H1 (cell line): ENCODE results near the gene SNX25. TPM values are rescaled to one million over a fixed set of nuclear protein-coding genes. Genes with fewer than 3 reads are reported as not detected.

Experiments
- BACH1 ChIP-seq: IDR thresholded peaks from 2 replicates; pipeline ENCODE4 v1.6.1; 2012; ENCODE audit warnings: low read length, improper control_type of control experiment
- JUND ChIP-seq: IDR thresholded peaks from 2 replicates; pipeline ENCODE4 v1.6.1; 2011; ENCODE audit warnings: mild to moderate bottlenecking, improper control_type of control experiment, low read length
- polyA plus RNA-seq, 7 experiments: library from polyadenylated mRNA; depleted of rRNA in 3 of 7; stranded (reverse) in 5 of 7; unstranded in 2 of 7; fragments of >200 nt in 5 of 7; fragments of 200-250 nt in 2 of 7; gene quantifications; 1 replicate in 5 of 7; 2 replicates in 1 of 7; 4 replicates in 1 of 7; pipeline versions ENCODE4 v1.2.1 to v1.2.3, GENCODE V29; 2011 to 2013; ENCODE audit warnings: missing spikeins in 2 of 7, mixed read lengths in 2 of 7
- total RNA-seq: library from RNA; stranded (reverse); fragmentation: NEBNext Ultra II Directional; extraction: Animal tissue kit (Norgen Biotek cat#: 25700); gene quantifications from 2 replicates; pipeline ENCODE4 v1.2.1, GENCODE V29; 2021

SNX25 gene
- total and polyA plus RNA-seq, 2 of the 8 experiments (the other 6 are each of a cell fraction or from before 2014, with no cell fraction given): 5.4 to 19.9 TPM

DNA sequence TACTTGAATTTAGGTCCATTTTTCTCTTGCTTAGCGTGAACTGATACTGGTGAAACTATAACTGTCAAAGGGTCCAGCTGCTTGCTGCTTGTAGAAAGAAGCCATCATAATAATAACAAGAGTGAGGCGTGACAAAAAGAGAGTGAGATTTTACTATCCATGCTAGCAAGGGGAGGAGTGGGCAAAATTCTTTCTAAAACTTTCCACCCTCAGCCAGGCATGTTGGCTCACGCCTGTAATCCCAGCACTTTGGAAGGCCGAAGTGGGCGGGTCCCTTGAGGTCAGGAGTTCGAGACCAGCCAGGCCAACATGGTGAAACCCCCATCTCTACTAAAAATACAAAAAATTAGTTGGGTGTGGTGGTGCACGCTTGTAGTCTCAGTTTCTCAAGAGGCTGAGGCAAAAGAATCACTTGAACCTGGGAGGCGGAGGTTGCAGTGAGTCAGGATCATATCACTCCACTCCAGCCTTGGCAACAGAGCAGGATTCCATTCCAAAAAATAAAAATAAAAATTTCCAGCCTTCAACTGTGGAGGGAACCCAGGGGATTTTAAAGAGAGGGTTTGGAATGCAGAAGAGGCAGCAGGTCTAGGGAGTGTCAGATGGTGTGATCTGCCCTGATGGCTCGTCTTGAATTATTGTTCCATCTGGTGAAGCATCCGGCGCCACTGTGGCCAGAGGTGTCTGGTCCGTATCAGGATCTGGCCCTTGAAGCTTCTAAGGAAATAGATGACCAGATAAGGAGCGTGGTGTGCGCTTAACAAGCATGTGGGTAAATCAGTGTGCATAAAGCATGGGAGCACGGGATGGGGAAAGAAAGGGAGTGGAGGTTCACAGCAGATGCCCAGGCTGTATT, 134.6 kb downstream of the SNX25 start (continued):
- TF ChIP-seq BACH1 (no peak), JUND (no peak)
